Endodermal cell (in vitro differentiated cells): ENCODE data around the gene LRRC58. TPM values are rescaled to one million over a fixed set of nuclear protein-coding genes. Genes with fewer than 3 reads are reported as not detected.
A peak's percentile ranks its signal among the peaks of the same experiment; 100 is the strongest.

Source experiments
- DNase-seq: peaks from one replicate; pipeline ENCODE4 v3.0.0-alpha.2; 2017
- H3K27ac ChIP-seq: 2 replicates; pipeline ENCODE4 v1.5.1; 2013; ENCODE audit warnings: mild to moderate bottlenecking, low read depth, low read length, moderate library complexity
- H3K27me3 ChIP-seq: 2 replicates; pipeline ENCODE4 v1.6.1; 2013; ENCODE audit warnings: mild to moderate bottlenecking, low read length, moderate library complexity; ENCODE audit not compliant: insufficient read depth, control insufficient read depth, poor library complexity, severe bottlenecking
- H3K36me3 ChIP-seq: 2 replicates; pipeline ENCODE4 v1.7.0; 2013; ENCODE audit warnings: mild to moderate bottlenecking, low read length, moderate library complexity; ENCODE audit not compliant: control insufficient read depth, insufficient read depth
- H3K4me1 ChIP-seq: one replicate; pipeline ENCODE4 v1.7.0; 2013; ENCODE audit warnings: low read length; ENCODE audit not compliant: control insufficient read depth, insufficient read depth
- H3K4me3 ChIP-seq: 2 replicates; pipeline ENCODE4 v1.5.1; 2013; ENCODE audit warnings: mild to moderate bottlenecking, low read length, moderate library complexity
- H3K9ac ChIP-seq: 2 replicates; pipeline ENCODE4 v1.6.1; 2013; ENCODE audit warnings: mild to moderate bottlenecking, low read length, moderate library complexity; ENCODE audit not compliant: poor library complexity, severe bottlenecking; ENCODE audit errors: extremely low read depth
- H3K9me3 ChIP-seq: 2 replicates; pipeline ENCODE4 v1.6.1; 2013; ENCODE audit warnings: mild to moderate bottlenecking, low read length, moderate library complexity; ENCODE audit not compliant: control insufficient read depth
- H3K27ac Mint-ChIP-seq: 2 replicates; pipeline ENCODE4 v1.8.0; 2020; ENCODE audit warnings: mixed read lengths
- H3K27me3 Mint-ChIP-seq: 2 replicates; pipeline ENCODE4 v1.8.0; 2021; ENCODE audit warnings: mild to moderate bottlenecking, mixed read lengths; ENCODE audit not compliant: insufficient read depth
- H3K36me3 Mint-ChIP-seq: 2 replicates; pipeline ENCODE4 v1.8.0; 2020; ENCODE audit warnings: low read depth, mixed read lengths
- H3K4me1 Mint-ChIP-seq: 2 replicates; pipeline ENCODE4 v1.8.0; 2020; ENCODE audit warnings: mixed read lengths
- H3K4me3 Mint-ChIP-seq: 2 replicates; pipeline ENCODE4 v1.8.0; 2020; ENCODE audit warnings: mild to moderate bottlenecking, moderate library complexity, mixed read lengths
- H3K9me3 Mint-ChIP-seq: 2 replicates; pipeline ENCODE4 v1.8.0; 2020; ENCODE audit warnings: mild to moderate bottlenecking, mixed read lengths
- WGBS, 2 experiments: methylation state at CpG; one replicate each; pipeline versions ENCODE4 v1.1.5 to v1.1.7; 2013; ENCODE audit warnings: missing lambda C conversion rate in 2 of 2, mixed read lengths in 1 of 2; ENCODE audit not compliant: insufficient coverage in 1 of 2, insufficient read length in 1 of 2; 5-methylcytosine and 5-hydroxymethylcytosine counted together
- total RNA-seq, 2 donors: library from RNA; stranded (reverse); fragmentation: NEBNext Ultra II Directional in 1 of 2; extraction: Animal tissue kit (Norgen Biotek cat#: 25700) in 1 of 2; gene quantifications; 2 replicates in 1 of 2; 3 replicates in 1 of 2; pipeline ENCODE4 v1.2.1, GENCODE V29; 2021
- TF ChIP-seq, protein P1 (sequence below): fragments of 200-600 bp; sonication (generic); conservative IDR thresholded peaks from 2 replicates; pipeline ENCODE4 v1.5.0; 2021; ENCODE audit warnings: antibody characterized with exemption, mild to moderate bottlenecking

The LRRC58 gene
- total RNA-seq, 2 donors from 2014 or later = 16.0 to 20.5 TPM

DNA sequence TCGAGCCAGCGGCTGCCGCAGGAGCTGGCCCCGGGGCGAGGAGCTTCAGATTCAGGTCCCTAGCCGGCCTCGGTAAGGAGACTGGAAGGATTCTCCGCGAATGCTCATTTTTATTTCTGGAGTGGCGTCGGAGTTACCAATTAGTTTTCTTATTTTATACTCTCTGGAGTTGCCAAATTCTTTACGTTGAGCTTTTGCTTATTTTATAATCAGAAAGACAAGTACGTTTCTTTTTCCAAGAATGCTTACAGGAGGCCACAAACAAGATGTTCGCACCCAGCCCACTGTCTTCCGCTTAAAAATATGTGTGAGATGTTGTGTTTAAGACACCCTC lies 63.7 kb downstream of the LRRC58 start:
- H3K27ac Mint-ChIP-seq = no peak overlapping the region
- H3K27me3 Mint-ChIP-seq = peaks cover 56% of the 10 kb centered on the region

DNA sequence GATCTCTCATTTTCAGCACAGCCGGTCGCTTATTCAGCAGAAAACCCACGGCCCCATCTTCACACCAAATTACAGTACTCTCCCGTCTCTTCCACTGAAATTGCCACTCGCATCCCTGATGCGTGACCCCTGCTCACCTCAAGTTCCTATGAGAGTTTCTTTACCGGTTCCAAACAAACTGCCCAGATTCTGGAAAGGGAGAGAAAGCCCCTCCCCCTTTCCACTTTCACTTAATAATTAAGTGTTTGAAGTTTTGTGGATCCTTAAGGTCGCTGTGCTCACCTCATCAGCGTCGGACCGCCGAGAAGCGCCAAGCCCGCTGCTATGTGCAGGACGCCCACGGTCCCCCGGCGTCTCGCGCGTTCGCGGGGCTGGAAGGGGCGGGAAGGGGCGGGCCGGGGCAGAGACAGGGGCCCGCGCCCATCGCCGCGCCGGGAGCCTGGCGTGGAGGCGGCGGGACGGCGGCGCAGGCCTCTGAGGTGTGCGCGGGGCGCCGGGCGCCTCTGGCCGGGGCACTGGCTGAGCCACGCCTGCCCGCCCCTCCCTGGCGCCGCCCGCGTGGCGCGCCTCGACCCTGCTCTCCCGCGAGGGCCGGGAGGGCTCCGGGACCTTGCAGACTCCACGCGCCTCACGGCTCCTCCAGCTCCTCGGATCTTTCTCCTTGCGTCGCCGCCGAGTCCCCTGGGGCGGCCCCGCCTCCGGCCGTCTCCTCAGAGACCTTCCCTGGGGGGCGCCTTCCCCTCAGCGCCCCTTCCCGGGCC lies 64.2 kb downstream of the LRRC58 start, which contains the start of gene GPR156:
Gene GPR156 (minus strand): TSS at position 476 of the 761 bp plus-strand sequence. CDS start 41,124 bp downstream, outside the sequence.
- 30 to 38% methylated on average over 20 to 72 of the region's 72 CpGs for WGBS, 2 experiments
- Mint-ChIP-seq H3K27me3 (peaks cover 56% of the 10 kb centered on the region), H3K36me3 (no peaks in the 10 kb centered on the region), H3K4me1 (peaks cover 5% of the 10 kb centered on the region), H3K4me3 (peak within 1 kb of the TSS; percentile 58), H3K9me3 (no peaks in the 10 kb centered on the region), H3K27ac (no peak within 1 kb of the TSS)
- TF ChIP-seq, protein P1, sequence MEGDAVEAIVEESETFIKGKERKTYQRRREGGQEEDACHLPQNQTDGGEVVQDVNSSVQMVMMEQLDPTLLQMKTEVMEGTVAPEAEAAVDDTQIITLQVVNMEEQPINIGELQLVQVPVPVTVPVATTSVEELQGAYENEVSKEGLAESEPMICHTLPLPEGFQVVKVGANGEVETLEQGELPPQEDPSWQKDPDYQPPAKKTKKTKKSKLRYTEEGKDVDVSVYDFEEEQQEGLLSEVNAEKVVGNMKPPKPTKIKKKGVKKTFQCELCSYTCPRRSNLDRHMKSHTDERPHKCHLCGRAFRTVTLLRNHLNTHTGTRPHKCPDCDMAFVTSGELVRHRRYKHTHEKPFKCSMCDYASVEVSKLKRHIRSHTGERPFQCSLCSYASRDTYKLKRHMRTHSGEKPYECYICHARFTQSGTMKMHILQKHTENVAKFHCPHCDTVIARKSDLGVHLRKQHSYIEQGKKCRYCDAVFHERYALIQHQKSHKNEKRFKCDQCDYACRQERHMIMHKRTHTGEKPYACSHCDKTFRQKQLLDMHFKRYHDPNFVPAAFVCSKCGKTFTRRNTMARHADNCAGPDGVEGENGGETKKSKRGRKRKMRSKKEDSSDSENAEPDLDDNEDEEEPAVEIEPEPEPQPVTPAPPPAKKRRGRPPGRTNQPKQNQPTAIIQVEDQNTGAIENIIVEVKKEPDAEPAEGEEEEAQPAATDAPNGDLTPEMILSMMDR = no peak
- Histone ChIP-seq H3K27me3 (peaks cover 29% of the 10 kb centered on the region), H3K36me3 (no peaks in the 10 kb centered on the region), H3K4me3 (no peak within 1 kb of the TSS), H3K9ac (no peak within 1 kb of the TSS), H3K4me1 (no peaks in the 10 kb centered on the region), H3K27ac (no peak within 1 kb of the TSS), H3K9me3 (no peaks in the 10 kb centered on the region)
- peak; percentile 69 for DNase-seq

More for the DNA sequence above, 63.7 kb downstream of the LRRC58 start:
- Histone ChIP-seq H3K4me3 (no peak overlapping the region), H3K36me3 (no peaks in the 10 kb centered on the region), H3K27ac (no peak overlapping the region), H3K27me3 (peaks cover 29% of the 10 kb centered on the region), H3K9ac (no peak overlapping the region), H3K4me1 (no peaks in the 10 kb centered on the region), H3K9me3 (no peaks in the 10 kb centered on the region)
- peaks cover 5% of the 10 kb centered on the region for H3K4me1 Mint-ChIP-seq
- WGBS, 2 experiments = 67 to 74% methylated on average over 9 to 15 of the region's 15 CpGs
- H3K9me3 Mint-ChIP-seq = peaks cover 3% of the 10 kb centered on the region
- H3K36me3 Mint-ChIP-seq = no peaks in the 10 kb centered on the region
- no peak for DNase-seq
- peak overlapping the region; percentile 58 for H3K4me3 Mint-ChIP-seq
- TF ChIP-seq, protein P1 = no peak

DNA sequence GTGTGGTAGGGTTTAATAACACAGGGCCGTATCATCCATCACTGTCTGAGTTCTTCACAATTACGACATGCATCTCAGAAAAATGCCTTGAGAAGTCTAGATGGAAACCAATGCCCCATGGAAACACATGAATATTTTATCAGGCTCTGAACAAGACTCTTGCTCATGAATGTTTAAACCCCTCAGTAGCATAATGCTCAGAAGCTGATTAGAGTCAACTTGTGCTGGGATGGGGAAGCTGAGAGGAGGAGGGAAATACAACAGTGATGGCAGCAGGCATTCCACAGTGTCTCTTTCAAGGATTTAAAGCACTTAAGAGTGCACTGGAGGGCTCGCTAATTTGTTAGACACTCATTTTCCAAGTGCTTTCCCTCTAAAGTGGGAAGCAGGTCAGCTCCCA lies 67.9 kb downstream of the LRRC58 start:
- no peaks in the 10 kb centered on the region for H3K36me3 ChIP-seq
- H3K9ac ChIP-seq = no peak overlapping the region
- no peaks in the 10 kb centered on the region for H3K9me3 ChIP-seq
- 91 to 96% methylated on average over 3 of the region's 3 CpGs for WGBS, 2 experiments
- Mint-ChIP-seq H3K27ac (no peak overlapping the region), H3K4me1 (peaks cover 5% of the 10 kb centered on the region), H3K4me3 (no peak overlapping the region), H3K36me3 (no peaks in the 10 kb centered on the region), H3K27me3 (peaks cover 42% of the 10 kb centered on the region), H3K9me3 (no peaks in the 10 kb centered on the region)
- H3K27ac ChIP-seq = no peak overlapping the region
- DNase-seq = no peak
- peaks cover 27% of the 10 kb centered on the region for H3K27me3 ChIP-seq
- H3K4me1 ChIP-seq = no peaks in the 10 kb centered on the region
- no peak overlapping the region for H3K4me3 ChIP-seq
- TF ChIP-seq, protein P1 = no peak
